ENCODE results near the gene HDLBP.
"Not testable (repeated sequence)": the region's sequence is repeated elsewhere in the genome, so short reads cannot be mapped to it uniquely, and the experiment has no call there.

The HDLBP gene

GRCh38 chr2:241199897-241200821 is 115.3 kb downstream of the HDLBP start:
- H3K27me3 ChIP-seq = no peaks in the 10 kb centered on the region
- no peak overlapping the region for H3K4me3 ChIP-seq (ENCODE audit: low read depth, low read length)
- H3K9me3 ChIP-seq = no peaks in the 10 kb centered on the region
- no peak for DNase-seq
- H3K4me1 ChIP-seq = no peaks in the 10 kb centered on the region
- no peaks in the 10 kb centered on the region for H3K36me3 ChIP-seq
- TF ChIP-seq CTCF (IDR thresholded peaks at IDR 0.05; ENCODE audit: low read depth, low read length) = no peak

GRCh38 chr2:241199286-241199685 is 116.2 kb downstream of the HDLBP start:
- Histone ChIP-seq H3K9me3 (no peaks in the 10 kb centered on the region), H3K4me1 (no peaks in the 10 kb centered on the region), H3K4me3 (ENCODE audit: low read depth, low read length) (no peak overlapping the region), H3K27me3 (no peaks in the 10 kb centered on the region), H3K36me3 (no peaks in the 10 kb centered on the region)
- TF ChIP-seq CTCF (IDR thresholded peaks at IDR 0.05; ENCODE audit: low read depth, low read length) = no peak
- no peak for DNase-seq

GRCh38 chr2:241198381-241199279 is 116.8 kb downstream of the HDLBP start:
- Histone ChIP-seq H3K36me3 (no peaks in the 10 kb centered on the region), H3K4me1 (no peaks in the 10 kb centered on the region), H3K9me3 (no peaks in the 10 kb centered on the region), H3K27me3 (no peaks in the 10 kb centered on the region), H3K4me3 (ENCODE audit: low read depth, low read length) (no peak overlapping the region)
- no peak for DNase-seq
- no peak for TF ChIP-seq CTCF (IDR thresholded peaks at IDR 0.05; ENCODE audit: low read depth, low read length)

- no peaks in the 10 kb centered on the region for H3K4me1 ChIP-seq
- H3K9me3 ChIP-seq = no peaks in the 10 kb centered on the region
- no peak for DNase-seq
- H3K36me3 ChIP-seq = no peaks in the 10 kb centered on the region
- TF ChIP-seq CTCF (IDR thresholded peaks at IDR 0.05; ENCODE audit: low read depth, low read length) = no peak
- H3K4me3 ChIP-seq (ENCODE audit: low read depth, low read length) = no peak overlapping the region
- no peaks in the 10 kb centered on the region for H3K27me3 ChIP-seq
Measured at GRCh38 chr2:241197947-241198346, 117.5 kb downstream of the HDLBP start.

- H3K9me3 ChIP-seq; H3K4me3 ChIP-seq (ENCODE audit: low read depth, low read length); DNase-seq; H3K27me3 ChIP-seq; H3K36me3 ChIP-seq; H3K4me1 ChIP-seq: not testable (repeated sequence)
Measured at GRCh38 chr2:241197246-241197645, 118.2 kb downstream of the HDLBP start.

- no peak for TF ChIP-seq CTCF (IDR thresholded peaks at IDR 0.05; ENCODE audit: low read depth, low read length)
- Histone ChIP-seq H3K9me3 (no peaks in the 10 kb centered on the region), H3K27me3 (no peaks in the 10 kb centered on the region), H3K36me3 (no peaks in the 10 kb centered on the region), H3K4me1 (no peaks in the 10 kb centered on the region), H3K4me3 (ENCODE audit: low read depth, low read length) (no peak overlapping the region)
- DNase-seq = no peak
Measured at GRCh38 chr2:241195506-241196130, 119.9 kb downstream of the HDLBP start.
